GM19240 (cell line): ENCODE data around the gene CD44.
"Not testable (repeated sequence)": the region's sequence is repeated elsewhere in the genome, so short reads cannot be mapped to it uniquely, and the experiment has no call there.

ENCODE experiments used
- DNase-seq: peaks from one replicate; pipeline ENCODE4 v3.0.0; 2011; ENCODE audit warnings: low spot score; ENCODE audit not compliant: insufficient read length

The CD44 gene

DNA sequence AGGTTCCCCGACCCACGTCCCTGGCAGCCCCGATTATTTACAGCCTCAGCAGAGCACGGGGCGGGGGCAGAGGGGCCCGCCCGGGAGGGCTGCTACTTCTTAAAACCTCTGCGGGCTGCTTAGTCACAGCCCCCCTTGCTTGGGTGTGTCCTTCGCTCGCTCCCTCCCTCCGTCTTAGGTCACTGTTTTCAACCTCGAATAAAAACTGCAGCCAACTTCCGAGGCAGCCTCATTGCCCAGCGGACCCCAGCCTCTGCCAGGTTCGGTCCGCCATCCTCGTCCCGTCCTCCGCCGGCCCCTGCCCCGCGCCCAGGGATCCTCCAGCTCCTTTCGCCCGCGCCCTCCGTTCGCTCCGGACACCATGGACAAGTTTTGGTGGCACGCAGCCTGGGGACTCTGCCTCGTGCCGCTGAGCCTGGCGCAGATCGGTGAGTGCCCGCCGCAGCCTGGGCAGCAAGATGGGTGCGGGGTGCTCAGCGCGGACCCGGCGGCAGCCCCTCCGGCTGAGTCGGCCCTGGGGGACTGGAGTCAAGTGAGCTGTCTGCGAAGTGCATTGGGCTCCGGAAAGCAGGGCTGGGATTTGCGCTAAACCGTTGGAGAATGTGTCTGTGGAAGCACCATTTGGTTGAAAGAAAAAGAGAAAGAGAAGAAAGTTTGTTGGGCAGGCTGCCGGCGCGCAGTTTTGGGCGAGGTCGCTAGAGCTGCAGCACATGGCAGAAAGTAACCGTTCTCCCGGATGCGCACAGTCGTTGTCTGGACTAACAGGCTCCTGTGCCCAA, at the start of gene CD44:
Gene CD44 (plus strand): TSS at position 229 of the 779 bp plus-strand sequence. CDS start 133 bp downstream, at position 362.
- DNase-seq = no peak

DNA sequence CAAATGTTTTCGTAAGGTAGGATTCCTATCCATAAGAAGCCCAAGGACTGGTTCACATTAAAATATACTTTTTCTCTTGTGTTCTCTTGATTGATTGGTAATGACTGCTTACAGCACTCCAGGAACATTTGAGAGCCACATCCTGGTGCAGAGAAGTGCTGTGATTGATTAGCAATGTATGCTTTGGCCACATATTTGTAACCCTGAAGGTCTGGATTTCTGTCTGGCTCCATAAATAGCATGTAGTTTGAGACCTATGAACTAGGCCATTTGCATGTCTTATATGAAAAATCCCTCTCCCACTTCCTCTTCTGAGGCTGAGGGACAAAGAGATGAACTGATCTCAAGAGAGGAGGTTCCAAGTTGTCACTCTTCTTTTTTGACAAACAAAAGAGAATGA, 49.3 kb upstream of the CD44 start:
- DNase-seq = no peak

DNA sequence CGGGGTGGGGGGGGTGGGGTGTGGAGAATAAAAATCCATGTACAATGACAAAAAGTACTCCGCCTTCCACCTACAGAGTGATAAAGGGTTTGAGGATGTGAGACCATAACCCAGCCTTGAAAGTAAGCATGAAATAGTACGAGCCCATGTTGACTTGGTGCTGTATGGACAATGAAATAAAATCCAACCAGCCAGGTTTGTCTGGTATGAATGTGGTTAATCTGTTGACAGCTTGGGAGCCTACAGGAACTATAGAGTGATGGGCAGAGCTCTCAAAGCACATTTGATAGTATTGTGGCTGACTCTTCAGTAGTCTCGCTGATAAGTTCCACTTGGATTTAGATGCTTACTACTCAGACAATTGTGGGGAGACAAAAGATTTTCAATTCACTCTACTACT, 48.8 kb upstream of the CD44 start:
- DNase-seq = no peak

- not testable (repeated sequence) for DNase-seq
These were observed 48.0 kb upstream of the CD44 start for GRCh38 chr11:35090991-35091390.

GRCh38 chr11:35096723-35097122, 42.2 kb upstream of the CD44 start:
- no peak for DNase-seq

DNA sequence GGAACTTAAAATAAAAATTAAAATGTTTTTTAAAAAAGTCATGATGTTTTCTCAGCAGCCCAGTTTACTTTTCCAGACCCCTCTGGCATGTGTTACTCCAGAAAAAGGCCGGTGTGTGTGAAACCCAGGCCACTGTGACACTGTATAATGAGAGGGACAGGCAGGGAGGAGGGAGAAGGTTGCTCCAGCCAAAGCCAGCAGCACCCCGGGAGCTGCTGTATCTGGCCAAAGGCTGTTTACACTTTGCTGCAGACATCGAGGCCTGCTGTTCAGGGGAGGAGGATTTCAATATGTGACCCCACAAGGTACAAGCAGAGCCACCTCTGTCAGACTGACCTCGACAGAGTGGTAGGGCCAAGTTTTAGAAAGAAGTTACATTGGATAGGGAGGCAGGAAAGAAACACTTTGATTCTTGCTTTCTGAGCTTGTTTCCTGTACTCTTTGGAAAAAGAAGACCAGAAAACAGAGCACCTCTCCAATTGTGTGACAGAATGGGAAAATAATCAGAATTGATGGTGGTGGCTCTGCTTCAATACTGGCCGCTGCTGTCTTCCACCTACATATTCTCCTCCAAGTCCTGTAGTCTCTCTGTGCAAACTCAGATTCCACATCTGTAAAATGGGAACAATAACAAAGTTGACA, 41.0 kb upstream of the CD44 start:
- DNase-seq = no peak

DNA sequence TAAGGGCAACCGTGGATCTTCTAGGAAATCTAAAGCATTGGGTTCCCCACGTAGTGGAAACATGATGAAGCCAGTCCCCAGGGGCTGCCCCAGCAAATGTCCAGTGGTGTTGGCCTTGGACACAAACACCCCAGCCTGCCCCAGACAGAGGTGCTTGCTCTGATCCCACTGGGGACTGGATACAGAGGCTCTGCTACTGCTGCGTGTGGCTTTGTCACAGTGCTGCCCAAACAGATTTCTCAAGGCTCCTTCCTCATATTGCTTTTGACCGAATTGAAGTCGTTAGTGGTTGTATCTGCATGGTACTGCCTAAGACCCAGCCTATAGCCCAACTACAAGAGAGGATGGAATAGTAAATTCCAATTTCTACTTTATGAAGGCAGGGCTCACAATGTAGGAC, 40.1 kb upstream of the CD44 start:
- DNase-seq = no peak

DNA sequence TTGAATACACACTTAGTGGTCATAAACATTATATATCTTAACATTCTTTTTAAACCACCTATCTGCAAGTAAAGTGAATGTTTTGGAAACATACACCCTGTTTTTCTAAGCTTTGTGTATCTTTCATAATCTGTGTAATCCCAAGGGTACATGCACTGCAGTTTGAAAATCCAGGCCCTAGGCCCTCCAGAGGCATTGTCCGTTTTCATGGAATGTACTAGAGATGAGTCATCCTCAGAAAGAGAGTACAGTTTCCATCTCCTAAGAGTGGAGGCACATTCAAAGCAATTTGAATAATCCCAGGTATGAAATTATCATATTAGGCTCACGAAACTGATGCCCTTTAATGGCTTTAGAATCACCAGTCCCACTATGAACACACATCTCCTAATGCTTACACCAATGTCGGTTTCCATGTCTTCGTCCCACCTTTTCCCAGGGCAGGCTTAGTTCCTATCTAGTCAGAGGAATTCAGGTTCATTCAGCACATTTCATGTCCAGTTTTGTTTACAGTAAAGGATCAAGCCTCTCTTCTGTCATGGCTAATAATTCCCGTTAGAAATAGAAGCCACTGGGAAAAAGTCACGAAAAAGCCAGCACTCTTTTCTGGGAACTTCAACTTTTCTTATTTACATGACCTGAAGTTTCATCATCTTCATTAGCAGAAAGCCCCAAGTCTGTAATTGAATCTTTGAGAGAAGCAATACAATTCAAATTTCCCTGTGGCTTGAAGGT, 39.5 kb upstream of the CD44 start:
- no peak for DNase-seq

GRCh38 chr11:35100013-35100383, 39.0 kb upstream of the CD44 start:
- DNase-seq = no peak

GRCh38 chr11:35101223-35101622, 37.7 kb upstream of the CD44 start:
- no peak for DNase-seq

DNA sequence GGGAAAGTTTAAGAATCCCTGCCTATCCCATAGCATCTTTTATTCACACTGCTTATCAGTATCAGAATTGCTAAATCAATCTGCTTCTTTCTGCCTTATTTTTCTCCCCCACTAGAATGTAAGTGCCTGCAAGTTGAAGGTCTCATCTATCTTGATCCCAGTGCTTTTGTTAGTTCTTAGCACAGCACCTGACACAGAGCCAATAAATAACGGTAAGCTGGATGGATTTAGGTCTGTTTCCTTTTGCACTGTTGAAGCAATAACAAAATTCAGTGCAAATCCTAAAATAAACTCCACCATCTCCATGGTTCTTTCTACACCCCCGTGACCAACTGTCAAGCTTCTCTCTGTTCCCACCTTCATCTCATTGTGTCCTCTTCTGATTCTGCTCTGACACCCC, 36.7 kb upstream of the CD44 start:
- no peak for DNase-seq

- no peak for DNase-seq
These were observed 35.4 kb upstream of the CD44 start for GRCh38 chr11:35103366-35104208.

- DNase-seq = no peak
These were observed 34.3 kb upstream of the CD44 start for GRCh38 chr11:35104655-35105054.

GRCh38 chr11:35105319-35106079, 33.5 kb upstream of the CD44 start:
- DNase-seq = no peak

- no peak for DNase-seq
These were observed 32.4 kb upstream of the CD44 start for GRCh38 chr11:35106595-35106994.

DNA sequence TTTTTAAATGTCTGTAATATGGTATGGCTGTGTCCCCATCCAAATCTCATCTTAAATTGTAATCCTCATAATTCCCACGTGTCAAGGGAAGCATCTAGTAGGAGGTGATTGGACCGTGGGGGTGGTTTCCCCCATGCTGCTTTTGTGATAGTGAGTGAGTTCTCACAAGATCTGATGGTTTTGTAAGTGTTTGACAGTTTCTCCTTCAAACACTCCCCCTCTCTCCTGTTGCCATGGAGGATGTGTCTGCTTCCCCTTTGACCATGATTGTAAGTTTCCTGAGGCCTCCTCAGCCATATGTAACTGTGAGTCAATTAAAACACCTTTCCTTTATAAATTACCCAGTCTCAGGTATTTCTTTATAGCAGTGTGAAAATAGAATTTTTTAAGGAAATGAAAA, 31.1 kb upstream of the CD44 start:
- DNase-seq = no peak

DNA sequence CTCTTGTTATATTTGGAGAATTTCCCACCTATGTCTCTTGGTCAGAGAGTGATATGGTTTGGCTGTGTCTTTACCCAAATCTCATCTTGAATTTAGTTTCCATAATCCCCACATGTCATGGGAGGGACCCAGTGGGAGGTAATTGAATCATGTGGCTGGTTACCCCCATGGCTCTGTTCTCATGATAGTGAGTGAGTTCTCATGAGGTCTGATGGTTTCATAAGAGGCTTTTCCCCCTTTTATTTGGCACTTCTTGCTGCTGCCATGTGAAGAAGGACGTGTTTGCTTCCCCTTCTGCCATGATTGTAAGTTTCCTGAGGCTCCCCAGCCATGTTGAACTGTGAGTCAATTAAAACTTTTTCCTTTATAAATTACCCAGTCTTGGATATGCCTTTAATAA, 30.6 kb upstream of the CD44 start:
- DNase-seq = not testable (repeated sequence)

- DNase-seq = no peak
These were observed 29.9 kb upstream of the CD44 start for GRCh38 chr11:35109041-35109440.

- no peak for DNase-seq
These were observed 29.1 kb upstream of the CD44 start for GRCh38 chr11:35109827-35110226.

- no peak for DNase-seq
These were observed 27.6 kb upstream of the CD44 start for GRCh38 chr11:35111161-35112055.
